GM18951 (cell line): Measurements from ENCODE around the gene THBS2.

Experiments used
- POLR2A ChIP-seq: IDR thresholded peaks from 4 replicates; pipeline ENCODE4 v1.6.1; 2011; ENCODE audit warnings: mild to moderate bottlenecking; ENCODE audit not compliant: insufficient read length, insufficient read depth; ENCODE audit errors: extremely low read depth
- in situ Hi-C: fragments of 300-500 bp; cut with MboI; formaldehyde crosslinking; loops from one replicate; pipeline ENCODE4 v1.12.0; 2022; ENCODE audit warnings: low sequenced_read_pairs, mixed read lengths, inconsistent platforms; ENCODE audit not compliant: unreplicated experiment

The THBS2 gene

GRCh38 chr6:169213814-169214520 lies 39.7 kb downstream of the THBS2 start:
- no peak for TF ChIP-seq POLR2A
- in situ Hi-C loops: no loop called here

GRCh38 chr6:169212897-169213813 lies 40.5 kb downstream of the THBS2 start:
- TF ChIP-seq POLR2A: peak; percentile 54
- in situ Hi-C loops: no loop called here

- no peak for TF ChIP-seq POLR2A
- in situ Hi-C loops: no loop called here
Measured at GRCh38 chr6:169212436-169212835, 41.2 kb downstream of the THBS2 start.

- TF ChIP-seq POLR2A: no peak
- in situ Hi-C loops: no loop called here
Measured at GRCh38 chr6:169211881-169212280, 41.8 kb downstream of the THBS2 start.

- in situ Hi-C loops: no loop called here
- TF ChIP-seq POLR2A: no peak
Measured at GRCh38 chr6:169210611-169211010, 43.0 kb downstream of the THBS2 start.

- in situ Hi-C loops: no loop called here
- no peak for TF ChIP-seq POLR2A
Measured at GRCh38 chr6:169208011-169208410, 45.6 kb downstream of the THBS2 start.

GRCh38 chr6:169207482-169207881 lies 46.2 kb downstream of the THBS2 start:
- no peak for TF ChIP-seq POLR2A
- in situ Hi-C loops: no loop called here

GRCh38 chr6:169205176-169206160 lies 48.2 kb downstream of the THBS2 start:
- in situ Hi-C loops: no loop called here
- no peak for TF ChIP-seq POLR2A

- TF ChIP-seq POLR2A: no peak
Measured at GRCh38 chr6:169204167-169204566, 49.5 kb downstream of the THBS2 start.

GRCh38 chr6:169201985-169202384 lies 51.7 kb downstream of the THBS2 start:
- in situ Hi-C loops: no loop called here
- no peak for TF ChIP-seq POLR2A

More at GRCh38 chr6:169204167-169204566, 49.5 kb downstream of the THBS2 start:
- in situ Hi-C loops: no loop called here

GRCh38 chr6:169200893-169201514 lies 52.6 kb downstream of the THBS2 start:
- in situ Hi-C loops: no loop called here
- TF ChIP-seq POLR2A: no peak

GRCh38 chr6:169199625-169200335 lies 53.9 kb downstream of the THBS2 start:
- TF ChIP-seq POLR2A: no peak
- in situ Hi-C loops: no loop called here
